GM19372 (cell line): ENCODE measurements around the gene NDFIP2.
"Not testable (repeated sequence)": the region's sequence is repeated elsewhere in the genome, so short reads cannot be mapped to it uniquely, and the experiment has no call there.

Experiments
- ATAC-seq: cut with Tn5 transposase; IDR thresholded peaks from one replicate; pipeline ENCODE4 v1.9.1; 2021; ENCODE audit warnings: mild to moderate bottlenecking, low read depth, moderate library complexity; ENCODE audit not compliant: unreplicated experiment

NDFIP2 gene

GRCh38 chr13:79585033-79585432, 104.1 kb downstream of the NDFIP2 start:
- no peak for ATAC-seq

GRCh38 chr13:79589603-79590393, 108.8 kb downstream of the NDFIP2 start:
- no peak for ATAC-seq

GRCh38 chr13:79590394-79590676, 109.4 kb downstream of the NDFIP2 start:
- no peak for ATAC-seq

- ATAC-seq, result no peak
Observed at GRCh38 chr13:79591493-79591892, 110.5 kb downstream of the NDFIP2 start.

- ATAC-seq, result no peak
Observed at GRCh38 chr13:79593121-79593520, 112.2 kb downstream of the NDFIP2 start.

- ATAC-seq, result no peak
Observed at GRCh38 chr13:79593641-79594275, 112.8 kb downstream of the NDFIP2 start.

- not testable (repeated sequence) for ATAC-seq
Observed at GRCh38 chr13:79600146-79600545, 119.2 kb downstream of the NDFIP2 start.

- ATAC-seq, result no peak
Observed at GRCh38 chr13:79602936-79603335, 122.0 kb downstream of the NDFIP2 start.

GRCh38 chr13:79604752-79605151, 123.8 kb downstream of the NDFIP2 start:
- peak; percentile 70 for ATAC-seq
